ENCODE measurements around the gene ILRUN.

DNA sequence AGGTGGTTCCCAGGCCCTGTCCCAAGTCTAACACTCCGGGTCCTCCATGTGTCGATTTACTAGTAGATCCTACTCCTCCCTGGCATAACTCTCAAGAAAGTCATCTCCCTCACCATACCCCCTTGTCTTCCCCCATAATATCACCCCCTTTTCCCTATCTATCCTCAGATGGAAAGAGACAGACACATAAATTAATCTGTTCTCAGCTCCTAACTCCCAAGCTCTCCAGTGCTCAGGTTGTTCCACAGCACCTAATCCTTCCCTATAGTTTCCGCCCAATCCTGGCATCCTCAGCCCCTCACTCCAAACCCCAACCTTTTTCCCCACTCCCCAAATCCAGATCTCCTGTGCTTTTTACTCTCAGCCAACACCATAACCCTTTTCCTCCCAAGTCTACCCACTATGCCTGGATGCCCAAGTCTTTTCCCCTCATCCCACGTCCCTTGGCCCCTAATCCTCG lies 808 bp downstream of the ILRUN start:
- TF ChIP-seq, protein P1, sequence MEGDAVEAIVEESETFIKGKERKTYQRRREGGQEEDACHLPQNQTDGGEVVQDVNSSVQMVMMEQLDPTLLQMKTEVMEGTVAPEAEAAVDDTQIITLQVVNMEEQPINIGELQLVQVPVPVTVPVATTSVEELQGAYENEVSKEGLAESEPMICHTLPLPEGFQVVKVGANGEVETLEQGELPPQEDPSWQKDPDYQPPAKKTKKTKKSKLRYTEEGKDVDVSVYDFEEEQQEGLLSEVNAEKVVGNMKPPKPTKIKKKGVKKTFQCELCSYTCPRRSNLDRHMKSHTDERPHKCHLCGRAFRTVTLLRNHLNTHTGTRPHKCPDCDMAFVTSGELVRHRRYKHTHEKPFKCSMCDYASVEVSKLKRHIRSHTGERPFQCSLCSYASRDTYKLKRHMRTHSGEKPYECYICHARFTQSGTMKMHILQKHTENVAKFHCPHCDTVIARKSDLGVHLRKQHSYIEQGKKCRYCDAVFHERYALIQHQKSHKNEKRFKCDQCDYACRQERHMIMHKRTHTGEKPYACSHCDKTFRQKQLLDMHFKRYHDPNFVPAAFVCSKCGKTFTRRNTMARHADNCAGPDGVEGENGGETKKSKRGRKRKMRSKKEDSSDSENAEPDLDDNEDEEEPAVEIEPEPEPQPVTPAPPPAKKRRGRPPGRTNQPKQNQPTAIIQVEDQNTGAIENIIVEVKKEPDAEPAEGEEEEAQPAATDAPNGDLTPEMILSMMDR (IDR thresholded peaks at IDR 0.05; ENCODE audit: low read length) = no peak
- TF ChIP-seq EZH2 (optimal IDR thresholded peaks at IDR 0.05; ENCODE audit: low read depth, low read length) = no peak
- no peak for TF ChIP-seq EZH2phosphoT487 (IDR thresholded peaks at IDR 0.05; ENCODE audit: low read length)
